ENCODE results near the gene ATG10. TPM values are rescaled to one million over a fixed set of nuclear protein-coding genes. Genes with fewer than 3 reads are reported as not detected.

Gene ATG10
- total and polyA plus RNA-seq, 2 experiments from 2014 or later: 12.5 to 17.7 TPM

DNA sequence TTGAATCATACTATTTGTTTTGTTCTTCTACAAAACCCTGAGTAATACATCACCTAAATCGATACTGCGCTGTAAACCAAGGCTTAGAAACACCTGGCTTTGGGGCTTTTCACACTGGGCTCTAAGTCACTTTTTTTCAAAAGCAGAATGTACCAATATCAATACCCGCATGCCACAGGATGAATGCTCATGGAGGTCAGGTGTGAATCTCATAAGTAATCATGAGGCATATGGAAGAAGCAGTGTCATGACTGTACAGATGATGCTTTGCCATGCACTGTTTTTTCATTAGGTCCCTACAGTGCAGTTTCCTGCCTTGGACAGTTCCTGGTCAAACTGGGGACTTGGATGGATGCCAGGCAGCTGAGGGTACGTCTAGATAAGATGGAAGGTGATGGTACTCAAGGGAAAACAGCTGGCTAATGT, 49.0 kb upstream of the ATG10 start:
- Histone ChIP-seq H2AFZ (no peak overlapping the region), H4K20me1 (replicated peaks; ENCODE audit: insufficient read depth) (no peaks in the 10 kb centered on the region), H3F3A (replicated peaks; ENCODE audit: low read depth) (no peaks in the 10 kb centered on the region), H3K36me3 (ENCODE audit: insufficient read depth) (no peaks in the 10 kb centered on the region), H3K4me3 (no peak overlapping the region), H3K27me3 (ENCODE audit: insufficient read depth) (no peaks in the 10 kb centered on the region), H3K4me1 (ENCODE audit: insufficient read depth) (no peaks in the 10 kb centered on the region), H3K79me2 (replicated peaks; ENCODE audit: insufficient read depth) (no peaks in the 10 kb centered on the region), H3K27ac (ENCODE audit: low read depth) (no peak overlapping the region), H3K4me2 (no peak overlapping the region), H3K9me2 (ENCODE audit: insufficient read depth) (no peaks in the 10 kb centered on the region)
- no peaks in the 10 kb centered on the region for H3K36me3 Mint-ChIP-seq (ENCODE audit: low read depth)
- no peaks in the 10 kb centered on the region; the same call in 2 of the 3 replicates for H3K4me1 Mint-ChIP-seq
- no peak for TF ChIP-seq CREB1 (CRISPR knock-in tag; IDR thresholded peaks at IDR 0.05; ENCODE audit: low read depth)
- no peak for TF ChIP-seq ZNF331 (CRISPR knock-in tag; IDR thresholded peaks at IDR 0.05; ENCODE audit: low read depth)
- no peak for TF ChIP-seq ZNF114 (CRISPR knock-in tag; IDR thresholded peaks at IDR 0.05)
- TF ChIP-seq CTCF (conservative IDR thresholded peaks at IDR 0.05; ENCODE audit: low read depth in 2 of 2): no peak
- TF ChIP-seq POLR2AphosphoS5 (IDR thresholded peaks at IDR 0.05; ENCODE audit: low read depth): no peak
- no peak for TF ChIP-seq ZNF462 (CRISPR knock-in tag; IDR thresholded peaks at IDR 0.05)
- no peak for TF ChIP-seq ETS1 (IDR thresholded peaks at IDR 0.05)
- TF ChIP-seq EZH2phosphoT487 (IDR thresholded peaks at IDR 0.05; ENCODE audit: unreplicated experiment): no peak
- TF ChIP-seq JUNB (IDR thresholded peaks at IDR 0.05; ENCODE audit: unreplicated experiment): no peak
- no peak for TF ChIP-seq EZH2 (IDR thresholded peaks at IDR 0.05; ENCODE audit: low read depth, unreplicated experiment)
- no peak for TF ChIP-seq STAT1 (IDR thresholded peaks at IDR 0.05; ENCODE audit: unreplicated experiment)
- TF ChIP-seq, protein P1, sequence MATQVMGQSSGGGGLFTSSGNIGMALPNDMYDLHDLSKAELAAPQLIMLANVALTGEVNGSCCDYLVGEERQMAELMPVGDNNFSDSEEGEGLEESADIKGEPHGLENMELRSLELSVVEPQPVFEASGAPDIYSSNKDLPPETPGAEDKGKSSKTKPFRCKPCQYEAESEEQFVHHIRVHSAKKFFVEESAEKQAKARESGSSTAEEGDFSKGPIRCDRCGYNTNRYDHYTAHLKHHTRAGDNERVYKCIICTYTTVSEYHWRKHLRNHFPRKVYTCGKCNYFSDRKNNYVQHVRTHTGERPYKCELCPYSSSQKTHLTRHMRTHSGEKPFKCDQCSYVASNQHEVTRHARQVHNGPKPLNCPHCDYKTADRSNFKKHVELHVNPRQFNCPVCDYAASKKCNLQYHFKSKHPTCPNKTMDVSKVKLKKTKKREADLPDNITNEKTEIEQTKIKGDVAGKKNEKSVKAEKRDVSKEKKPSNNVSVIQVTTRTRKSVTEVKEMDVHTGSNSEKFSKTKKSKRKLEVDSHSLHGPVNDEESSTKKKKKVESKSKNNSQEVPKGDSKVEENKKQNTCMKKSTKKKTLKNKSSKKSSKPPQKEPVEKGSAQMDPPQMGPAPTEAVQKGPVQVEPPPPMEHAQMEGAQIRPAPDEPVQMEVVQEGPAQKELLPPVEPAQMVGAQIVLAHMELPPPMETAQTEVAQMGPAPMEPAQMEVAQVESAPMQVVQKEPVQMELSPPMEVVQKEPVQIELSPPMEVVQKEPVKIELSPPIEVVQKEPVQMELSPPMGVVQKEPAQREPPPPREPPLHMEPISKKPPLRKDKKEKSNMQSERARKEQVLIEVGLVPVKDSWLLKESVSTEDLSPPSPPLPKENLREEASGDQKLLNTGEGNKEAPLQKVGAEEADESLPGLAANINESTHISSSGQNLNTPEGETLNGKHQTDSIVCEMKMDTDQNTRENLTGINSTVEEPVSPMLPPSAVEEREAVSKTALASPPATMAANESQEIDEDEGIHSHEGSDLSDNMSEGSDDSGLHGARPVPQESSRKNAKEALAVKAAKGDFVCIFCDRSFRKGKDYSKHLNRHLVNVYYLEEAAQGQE (IDR thresholded peaks at IDR 0.05; ENCODE audit: unreplicated experiment): no peak
- no peaks in the 10 kb centered on the region; the same call in 2 of the 3 replicates for H3K9me3 Mint-ChIP-seq
- ATAC-seq: no peak
- no peak overlapping the region for H3K27ac Mint-ChIP-seq
- H3K27me3 Mint-ChIP-seq (ENCODE audit: insufficient read depth, low read depth, poor library complexity): no peaks in the 10 kb centered on the region
- H3K4me3 Mint-ChIP-seq: no peak overlapping the region
- DNase-seq (ENCODE audit: low spot score): no peak
